ENCODE results near the gene ATP5ME.

Gene ATP5ME

GRCh38 chr4:674172-675035, at the start of gene ATP5ME, which contains the start of gene MYL5:
Gene ATP5ME, minus strand, starts transcription at chr4:674276. Its CDS starts 29 bp downstream, at chr4:674247.
Gene MYL5, plus strand, starts transcription at chr4:674542. Its CDS starts 3,485 bp downstream, at chr4:678027.
- Mint-ChIP-seq H3K4me1 (peaks cover 20% of the 10 kb centered on the region), H3K27ac (peak within 1 kb of the TSS; percentile 38 to 85 (median 80)), H3K9me3 (no peaks in the 10 kb centered on the region), H3K27me3 (ENCODE audit: low read depth) (peaks cover 7% of the 10 kb centered on the region), H3K36me3 (ENCODE audit: low read depth) (peaks cover 22% of the 10 kb centered on the region), H3K4me3 (peak within 1 kb of the TSS; percentile 90 to 95 (median 94))
- TF ChIP-seq, protein P1, sequence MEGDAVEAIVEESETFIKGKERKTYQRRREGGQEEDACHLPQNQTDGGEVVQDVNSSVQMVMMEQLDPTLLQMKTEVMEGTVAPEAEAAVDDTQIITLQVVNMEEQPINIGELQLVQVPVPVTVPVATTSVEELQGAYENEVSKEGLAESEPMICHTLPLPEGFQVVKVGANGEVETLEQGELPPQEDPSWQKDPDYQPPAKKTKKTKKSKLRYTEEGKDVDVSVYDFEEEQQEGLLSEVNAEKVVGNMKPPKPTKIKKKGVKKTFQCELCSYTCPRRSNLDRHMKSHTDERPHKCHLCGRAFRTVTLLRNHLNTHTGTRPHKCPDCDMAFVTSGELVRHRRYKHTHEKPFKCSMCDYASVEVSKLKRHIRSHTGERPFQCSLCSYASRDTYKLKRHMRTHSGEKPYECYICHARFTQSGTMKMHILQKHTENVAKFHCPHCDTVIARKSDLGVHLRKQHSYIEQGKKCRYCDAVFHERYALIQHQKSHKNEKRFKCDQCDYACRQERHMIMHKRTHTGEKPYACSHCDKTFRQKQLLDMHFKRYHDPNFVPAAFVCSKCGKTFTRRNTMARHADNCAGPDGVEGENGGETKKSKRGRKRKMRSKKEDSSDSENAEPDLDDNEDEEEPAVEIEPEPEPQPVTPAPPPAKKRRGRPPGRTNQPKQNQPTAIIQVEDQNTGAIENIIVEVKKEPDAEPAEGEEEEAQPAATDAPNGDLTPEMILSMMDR (IDR thresholded peaks at IDR 0.05; ENCODE audit: unreplicated experiment in 3 of 3), result peak; percentile 92 to 98 (median 94)

DNA sequence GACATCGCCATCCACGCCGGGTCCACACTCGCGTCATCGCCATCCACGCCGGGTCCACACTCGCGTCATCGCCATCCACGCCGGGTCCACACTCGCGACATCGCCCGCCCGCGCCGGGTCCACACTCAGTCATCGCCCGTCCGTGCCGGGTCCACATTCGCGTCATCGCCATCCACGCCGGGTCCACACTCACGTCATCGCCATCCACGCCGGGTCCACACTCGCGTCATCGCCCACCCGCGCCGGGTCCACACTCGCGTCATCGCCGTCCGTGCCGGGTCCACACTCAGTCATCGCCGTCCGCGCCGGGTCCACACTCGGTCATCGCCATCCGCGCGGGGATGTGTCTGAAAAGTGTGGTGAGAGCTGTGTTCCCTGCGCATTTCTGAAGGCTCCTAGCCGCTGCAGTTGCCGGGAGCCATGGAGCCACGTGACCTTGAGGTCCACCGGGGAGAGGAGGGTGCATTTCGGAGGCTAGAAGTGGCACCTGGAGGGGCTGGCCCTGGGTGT, 48.8 kb upstream of the ATP5ME start:
- TF ChIP-seq, protein P1 (IDR thresholded peaks at IDR 0.05; ENCODE audit: unreplicated experiment in 3 of 3), result no peak
- H3K4me3 Mint-ChIP-seq, result no peak overlapping the region
- H3K4me1 Mint-ChIP-seq, result peaks cover 61% of the 10 kb centered on the region
- peaks cover 60% of the 10 kb centered on the region for H3K36me3 Mint-ChIP-seq (ENCODE audit: low read depth)
- peak overlapping the region; percentile 72 to 89 (median 81) for H3K27ac Mint-ChIP-seq
- H3K9me3 Mint-ChIP-seq, result no peaks in the 10 kb centered on the region
- H3K27me3 Mint-ChIP-seq (ENCODE audit: low read depth), result no peaks in the 10 kb centered on the region

- Mint-ChIP-seq H3K9me3 (no peaks in the 10 kb centered on the region), H3K4me1 (peaks cover 60% of the 10 kb centered on the region), H3K27me3 (ENCODE audit: low read depth) (no peaks in the 10 kb centered on the region), H3K27ac (peak overlapping the region; percentile 55 to 76 (median 74)), H3K36me3 (ENCODE audit: low read depth) (peaks cover 60% of the 10 kb centered on the region), H3K4me3 (no peak overlapping the region)
- TF ChIP-seq, protein P1 (IDR thresholded peaks at IDR 0.05; ENCODE audit: unreplicated experiment in 3 of 3), result no peak
These were observed 48.2 kb upstream of the ATP5ME start for GRCh38 chr4:722169-722725.

DNA sequence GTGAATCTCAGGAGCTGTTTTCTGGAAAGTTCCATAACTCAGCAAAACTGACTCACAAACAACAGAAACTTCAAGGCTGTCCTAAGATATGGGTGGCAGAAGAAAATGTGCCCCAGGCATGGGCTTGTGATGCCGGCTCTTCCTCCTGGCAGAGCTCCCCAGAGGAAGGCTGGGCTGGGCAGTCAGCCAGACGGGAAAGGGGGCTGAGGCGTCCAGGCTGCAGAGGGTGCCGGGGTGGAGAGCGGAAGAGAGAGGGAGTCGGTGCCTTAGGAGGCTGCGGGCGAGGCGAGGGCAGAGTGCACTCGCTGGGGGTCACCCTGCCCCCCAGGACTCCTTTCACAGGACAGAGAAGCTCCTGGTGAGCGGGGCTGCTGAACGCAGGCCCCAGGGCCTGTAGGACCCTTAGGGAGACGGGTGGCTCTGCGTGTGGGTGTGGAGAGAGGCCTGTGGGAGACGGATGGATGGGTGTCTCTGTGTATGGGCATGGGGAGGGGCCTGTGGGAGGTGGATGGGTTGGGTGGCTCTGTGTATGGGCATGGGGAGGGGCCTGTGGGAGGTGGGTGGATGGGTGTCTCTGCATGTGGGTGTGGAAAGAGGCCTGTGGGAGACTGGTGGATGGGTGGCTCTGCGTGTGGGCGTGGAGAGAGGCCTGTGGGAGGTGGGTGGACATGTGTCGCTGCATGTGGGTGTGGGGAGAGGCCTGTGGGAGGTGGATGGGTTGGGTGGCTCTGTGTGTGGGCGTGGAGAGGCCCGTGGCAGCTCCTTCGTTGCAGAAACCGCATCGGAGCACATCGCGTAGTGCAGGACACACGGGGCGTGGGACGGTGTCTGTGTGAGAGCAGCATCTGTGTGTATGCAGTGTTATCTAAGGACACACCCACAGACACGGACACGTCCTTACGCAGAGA, 47.4 kb upstream of the ATP5ME start:
- TF ChIP-seq, protein P1 (IDR thresholded peaks at IDR 0.05; ENCODE audit: unreplicated experiment in 3 of 3), result no peak
- H3K4me1 Mint-ChIP-seq, result peaks cover 53% of the 10 kb centered on the region
- H3K9me3 Mint-ChIP-seq, result no peaks in the 10 kb centered on the region
- peaks cover 55% of the 10 kb centered on the region for H3K36me3 Mint-ChIP-seq (ENCODE audit: low read depth)
- H3K4me3 Mint-ChIP-seq, result peak overlapping the region in 1 of 3 experiments; percentile 30
- peak overlapping the region; percentile 55 to 76 (median 74) for H3K27ac Mint-ChIP-seq
- H3K27me3 Mint-ChIP-seq (ENCODE audit: low read depth), result no peaks in the 10 kb centered on the region

DNA sequence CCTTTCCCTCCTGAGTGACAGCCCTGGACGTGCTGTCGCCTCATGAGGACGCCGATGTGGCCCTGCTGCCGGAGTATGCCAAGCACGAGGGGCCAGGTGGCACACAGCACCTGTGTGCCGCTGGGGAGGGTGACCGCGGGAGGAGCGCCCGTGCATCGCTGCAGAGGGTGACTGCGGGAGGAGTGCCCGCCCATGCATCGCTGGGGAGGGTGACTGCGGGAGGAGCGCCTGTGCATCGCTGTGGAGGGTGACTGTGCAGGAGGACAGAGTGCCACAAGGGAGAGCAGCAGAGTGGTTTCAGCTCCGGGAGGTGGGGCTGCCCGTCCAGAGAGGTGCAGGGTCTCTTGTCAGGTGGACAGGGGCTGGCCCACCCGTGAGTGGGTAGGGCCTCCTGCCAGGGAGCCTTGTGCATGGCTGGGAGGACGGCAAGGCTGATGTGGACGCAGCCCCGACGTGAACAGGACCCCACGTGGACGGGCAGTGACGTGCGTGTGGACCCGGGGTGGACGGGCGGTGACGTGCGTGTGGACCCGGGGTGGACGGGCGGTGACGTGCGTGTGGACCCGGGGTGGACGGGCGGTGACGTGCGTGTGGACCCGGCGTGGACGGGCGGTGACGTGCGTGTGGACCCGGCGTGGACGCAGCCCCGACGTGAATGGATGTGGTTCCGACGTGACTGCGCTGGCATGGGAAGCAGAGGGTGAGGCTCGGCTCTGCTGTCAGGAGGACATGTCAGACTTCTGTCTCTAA, 46.2 kb upstream of the ATP5ME start:
- Mint-ChIP-seq H3K4me1 (peaks cover 47% of the 10 kb centered on the region), H3K27ac (peak overlapping the region; percentile 51 to 74 (median 58)), H3K9me3 (no peaks in the 10 kb centered on the region), H3K36me3 (ENCODE audit: low read depth) (peaks cover 52% of the 10 kb centered on the region), H3K27me3 (ENCODE audit: low read depth) (no peaks in the 10 kb centered on the region), H3K4me3 (no peak overlapping the region)
- TF ChIP-seq, protein P1 (IDR thresholded peaks at IDR 0.05; ENCODE audit: unreplicated experiment in 3 of 3), result no peak
